ENCODE measurements around the gene SPTBN4. TPM values are rescaled to one million over a fixed set of nuclear protein-coding genes. Genes with fewer than 3 reads are reported as not detected.

The SPTBN4 gene
- total and polyA plus RNA-seq, 2 donors (not counting 1 experiment from before 2014, with no cell fraction given), result 0.03 to 0.67 TPM

DNA sequence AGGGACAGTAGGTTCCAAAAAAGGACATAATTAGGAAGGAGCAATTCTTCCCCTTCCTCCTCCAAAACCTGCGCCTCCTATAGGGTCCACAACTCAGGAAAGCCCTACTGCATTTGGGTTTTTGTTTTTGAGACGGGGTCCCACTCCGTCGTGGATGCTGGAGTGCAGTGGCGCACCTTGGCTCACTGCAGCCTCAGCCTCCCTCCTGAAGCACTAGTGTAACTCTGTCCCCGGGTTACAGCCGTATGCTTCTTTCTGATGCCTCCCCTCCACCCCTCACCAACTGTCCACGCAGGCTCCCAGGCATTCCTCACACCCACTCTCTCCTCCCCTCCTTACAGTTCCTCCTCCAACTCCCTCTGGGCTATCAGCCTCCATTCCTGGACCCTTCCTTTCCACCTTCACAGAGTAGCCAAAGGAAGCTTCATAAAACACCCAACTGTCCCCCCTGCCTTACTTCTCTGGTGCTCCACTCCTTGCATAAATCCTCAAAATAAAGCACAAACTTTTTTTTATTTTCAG lies 20.5 kb upstream of the SPTBN4 start:
- H3K9me3 ChIP-seq (ENCODE audit: control extremely low read depth in 1 of 3, control insufficient read depth in 2 of 3, insufficient read depth in 1 of 3, low read length in 2 of 3), result no peaks in the 10 kb centered on the region
- DNase-seq (no peak), ATAC-seq (ENCODE audit: low read depth) (no peak)
- peaks cover 16% of the 10 kb centered on the region for H4K20me1 ChIP-seq (ENCODE audit: control insufficient read depth, insufficient read depth, low read length, poor library complexity, severe bottlenecking)
- Mint-ChIP-seq H3K4me1 (peaks cover 19% of the 10 kb centered on the region), H3K27ac (no peak overlapping the region), H3K4me3 (peak overlapping the region; percentile 30), H3K9me3 (ENCODE audit: insufficient read depth) (no peaks in the 10 kb centered on the region), H3K27me3 (no peaks in the 10 kb centered on the region)
- peaks cover 0 to 5% of the 10 kb centered on the region in 2 experiments for H3K36me3 ChIP-seq (replicated peaks in 1 of 2; ENCODE audit: control extremely low read depth in 1 of 2, control insufficient read depth in 1 of 2, extremely low read depth in 1 of 2, insufficient read depth in 2 of 2, low read length in 1 of 2)
- peaks cover 26% of the 10 kb centered on the region for H3K79me2 ChIP-seq (ENCODE audit: control insufficient read depth, insufficient read depth, low read length)
- intact Hi-C loops (cut with micrococcal nuclease), result no loop called here
- H3K27me3 ChIP-seq (replicated peaks in 1 of 4; ENCODE audit: control extremely low read depth in 1 of 4, control insufficient read depth in 3 of 4, insufficient read depth in 4 of 4, low read length in 3 of 4), result no peaks in the 10 kb centered on the region
- no peak overlapping the region for H3K4me3 ChIP-seq (ENCODE audit: control extremely low read depth in 1 of 5, extremely low read depth in 1 of 5, insufficient read depth in 1 of 5, low read depth in 2 of 5, low read length in 4 of 5)
- H3K27ac ChIP-seq (ENCODE audit: low read length in 2 of 2), result no peak overlapping the region
- ChIA-PET CTCF (interaction anchor here (0.6 to 5.6 kb wide), 3 partner anchors 11 to 26 kb away, joined by 3 to 87 read pairs (median 3); no protein-coding TSS in a partner anchor), POLR2A (no interaction called here)
- H3K9ac ChIP-seq (ENCODE audit: low read length), result no peak overlapping the region
- WGBS (ENCODE audit: insufficient coverage), result 92% methylated on average over 8 of the region's 8 CpGs
- no peak overlapping the region for H2AFZ ChIP-seq (ENCODE audit: insufficient read depth, low read depth, low read length, poor library complexity, severe bottlenecking)
- no peak for TF ChIP-seq EZH2 (IDR thresholded peaks at IDR 0.05; ENCODE audit: borderline replicate concordance, insufficient read depth, low read depth, low read length, poor library complexity, severe bottlenecking)
- TF ChIP-seq, protein P1, sequence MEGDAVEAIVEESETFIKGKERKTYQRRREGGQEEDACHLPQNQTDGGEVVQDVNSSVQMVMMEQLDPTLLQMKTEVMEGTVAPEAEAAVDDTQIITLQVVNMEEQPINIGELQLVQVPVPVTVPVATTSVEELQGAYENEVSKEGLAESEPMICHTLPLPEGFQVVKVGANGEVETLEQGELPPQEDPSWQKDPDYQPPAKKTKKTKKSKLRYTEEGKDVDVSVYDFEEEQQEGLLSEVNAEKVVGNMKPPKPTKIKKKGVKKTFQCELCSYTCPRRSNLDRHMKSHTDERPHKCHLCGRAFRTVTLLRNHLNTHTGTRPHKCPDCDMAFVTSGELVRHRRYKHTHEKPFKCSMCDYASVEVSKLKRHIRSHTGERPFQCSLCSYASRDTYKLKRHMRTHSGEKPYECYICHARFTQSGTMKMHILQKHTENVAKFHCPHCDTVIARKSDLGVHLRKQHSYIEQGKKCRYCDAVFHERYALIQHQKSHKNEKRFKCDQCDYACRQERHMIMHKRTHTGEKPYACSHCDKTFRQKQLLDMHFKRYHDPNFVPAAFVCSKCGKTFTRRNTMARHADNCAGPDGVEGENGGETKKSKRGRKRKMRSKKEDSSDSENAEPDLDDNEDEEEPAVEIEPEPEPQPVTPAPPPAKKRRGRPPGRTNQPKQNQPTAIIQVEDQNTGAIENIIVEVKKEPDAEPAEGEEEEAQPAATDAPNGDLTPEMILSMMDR (IDR thresholded peaks at IDR 0.05), result no peak
- no peak overlapping the region for H3K4me2 ChIP-seq (replicated peaks; ENCODE audit: low read depth, low read length, poor library complexity, severe bottlenecking)
- H3K4me1 ChIP-seq (ENCODE audit: control insufficient read depth in 2 of 2, insufficient read depth in 2 of 2, low read length in 2 of 2), result peaks cover 12% of the 10 kb centered on the region in 2 donors

DNA sequence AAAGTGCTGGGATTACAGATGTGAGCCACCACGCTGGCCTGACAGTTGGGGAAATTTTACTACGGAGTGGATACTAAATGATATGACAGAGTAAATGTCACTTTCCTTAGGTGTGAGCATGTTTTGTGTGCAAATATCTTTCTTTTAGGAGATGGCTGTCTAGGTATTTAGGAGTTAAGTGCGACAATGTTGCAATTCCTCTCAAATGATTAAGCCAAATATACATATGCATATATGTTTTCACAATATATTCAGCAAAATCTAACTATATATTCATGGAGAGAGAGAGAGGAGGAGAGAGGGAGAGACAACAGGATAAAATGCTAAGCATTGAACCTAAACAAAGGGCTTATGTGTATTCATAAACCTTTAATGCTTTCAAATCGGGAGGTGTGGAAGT lies 17.3 kb upstream of the SPTBN4 start:
- Histone ChIP-seq H3K27ac (ENCODE audit: low read length in 2 of 2) (no peak overlapping the region), H3K27me3 (replicated peaks in 1 of 4; ENCODE audit: control extremely low read depth in 1 of 4, control insufficient read depth in 3 of 4, insufficient read depth in 4 of 4, low read length in 3 of 4) (no peaks in the 10 kb centered on the region), H3K4me3 (ENCODE audit: control extremely low read depth in 1 of 5, extremely low read depth in 1 of 5, insufficient read depth in 1 of 5, low read depth in 2 of 5, low read length in 4 of 5) (no peak overlapping the region), H3K4me2 (replicated peaks; ENCODE audit: low read depth, low read length, poor library complexity, severe bottlenecking) (no peak overlapping the region), H3K4me1 (ENCODE audit: control insufficient read depth in 2 of 2, insufficient read depth in 2 of 2, low read length in 2 of 2) (peaks cover 3 to 4% of the 10 kb centered on the region in 2 donors), H3K9me3 (ENCODE audit: control extremely low read depth in 1 of 3, control insufficient read depth in 2 of 3, insufficient read depth in 1 of 3, low read length in 2 of 3) (no peaks in the 10 kb centered on the region), H3K9ac (ENCODE audit: low read length) (no peak overlapping the region), H3K36me3 (replicated peaks in 1 of 2; ENCODE audit: control extremely low read depth in 1 of 2, control insufficient read depth in 1 of 2, extremely low read depth in 1 of 2, insufficient read depth in 2 of 2, low read length in 1 of 2) (no peaks in the 10 kb centered on the region), H3K79me2 (ENCODE audit: control insufficient read depth, insufficient read depth, low read length) (no peaks in the 10 kb centered on the region), H4K20me1 (ENCODE audit: control insufficient read depth, insufficient read depth, low read length, poor library complexity, severe bottlenecking) (no peaks in the 10 kb centered on the region), H2AFZ (ENCODE audit: insufficient read depth, low read depth, low read length, poor library complexity, severe bottlenecking) (no peak overlapping the region)
- H3K9me3 Mint-ChIP-seq (ENCODE audit: insufficient read depth), result no peaks in the 10 kb centered on the region
- peaks cover 6% of the 10 kb centered on the region for H3K4me1 Mint-ChIP-seq
- no peak for ATAC-seq (ENCODE audit: low read depth)
- CTCF ChIA-PET, result interaction anchor here (0.7 to 2.4 kb wide), 3 partner anchors 14 to 1781 kb away, joined by 4 to 7 read pairs (median 4); partner anchors contain the start of gene BLVRB
- no peak overlapping the region for H3K27ac Mint-ChIP-seq
- H3K27me3 Mint-ChIP-seq, result no peaks in the 10 kb centered on the region
- H3K4me3 Mint-ChIP-seq, result no peak overlapping the region
- POLR2A ChIA-PET, result no interaction called here
- WGBS (ENCODE audit: insufficient coverage), result 90% methylated on average over 3 of the region's 4 CpGs
- TF ChIP-seq, protein P1 (IDR thresholded peaks at IDR 0.05), result no peak
- DNase-seq, result no peak
- intact Hi-C loops (cut with micrococcal nuclease), result no loop called here

Data from B cell (primary cell).